Islet precursor cell (in vitro differentiated cells): ENCODE measurements around the gene EXOC1.
"Not testable (repeated sequence)": the region's sequence is repeated elsewhere in the genome, so short reads cannot be mapped to it uniquely, and the experiment has no call there.

ENCODE experiments used
- DNase-seq: peaks from one replicate; pipeline ENCODE4 v3.0.0-alpha.2; 2018

EXOC1 gene

GRCh38 chr4:55907469-55907868 lies 54.0 kb downstream of the EXOC1 start:
- DNase-seq: no peak

- no peak for DNase-seq
These were observed 56.7 kb downstream of the EXOC1 start for GRCh38 chr4:55910140-55910539.

- DNase-seq: no peak
These were observed 58.8 kb downstream of the EXOC1 start for GRCh38 chr4:55912249-55912648.

- DNase-seq: no peak
These were observed 67.1 kb downstream of the EXOC1 start for GRCh38 chr4:55920571-55920970.

GRCh38 chr4:55921093-55921492 lies 67.6 kb downstream of the EXOC1 start:
- no peak for DNase-seq

GRCh38 chr4:55925241-55925640 lies 71.8 kb downstream of the EXOC1 start:
- DNase-seq: no peak

GRCh38 chr4:55926610-55927009 lies 73.2 kb downstream of the EXOC1 start:
- DNase-seq: no peak

- DNase-seq: no peak
These were observed 74.5 kb downstream of the EXOC1 start for GRCh38 chr4:55927803-55928437.

GRCh38 chr4:55928846-55929245 lies 75.4 kb downstream of the EXOC1 start:
- no peak for DNase-seq

GRCh38 chr4:55931043-55931442 lies 77.6 kb downstream of the EXOC1 start:
- no peak for DNase-seq

- DNase-seq: no peak
These were observed 78.4 kb downstream of the EXOC1 start for GRCh38 chr4:55931833-55932232.

- DNase-seq: no peak
These were observed 79.1 kb downstream of the EXOC1 start for GRCh38 chr4:55932511-55932910.

- DNase-seq: no peak
These were observed 80.2 kb downstream of the EXOC1 start for GRCh38 chr4:55933611-55934010.

- not testable (repeated sequence) for DNase-seq
These were observed 82.5 kb downstream of the EXOC1 start for GRCh38 chr4:55935907-55936306.

GRCh38 chr4:55938481-55938880 lies 85.0 kb downstream of the EXOC1 start:
- no peak for DNase-seq

- no peak for DNase-seq
These were observed 86.0 kb downstream of the EXOC1 start for GRCh38 chr4:55939421-55939820.

- no peak for DNase-seq
These were observed 88.5 kb downstream of the EXOC1 start for GRCh38 chr4:55941881-55942396.

GRCh38 chr4:55947254-55947882 lies 93.9 kb downstream of the EXOC1 start:
- DNase-seq: no peak

- DNase-seq: no peak
These were observed 94.7 kb downstream of the EXOC1 start for GRCh38 chr4:55947912-55948725.

- DNase-seq: peak; percentile 96
These were observed 95.5 kb downstream of the EXOC1 start, which contains the start of gene CEP135 for GRCh38 chr4:55948726-55949481. Gene CEP135, plus strand, starts transcription at chr4:55948945. Its CDS starts 3,186 bp downstream, at chr4:55952131.

- no peak for DNase-seq
These were observed 96.0 kb downstream of the EXOC1 start for GRCh38 chr4:55949482-55949802.

- no peak for DNase-seq
These were observed 97.9 kb downstream of the EXOC1 start for GRCh38 chr4:55951191-55951922.
